Stimulated activated CD4-positive, alpha-beta T cell treated with anti-CD3 and anti-CD28 coated beads, Interleukin-12 subunit alpha, Interleukin-12 subunit beta, amount 100 ng/mL, for 4 hours (primary cell): Measurements from ENCODE around the gene MLLT6.

ENCODE experiments used
- DNase-seq: peaks from one replicate; pipeline ENCODE4 v3.0.0-alpha.2; 2020

MLLT6 gene

DNA sequence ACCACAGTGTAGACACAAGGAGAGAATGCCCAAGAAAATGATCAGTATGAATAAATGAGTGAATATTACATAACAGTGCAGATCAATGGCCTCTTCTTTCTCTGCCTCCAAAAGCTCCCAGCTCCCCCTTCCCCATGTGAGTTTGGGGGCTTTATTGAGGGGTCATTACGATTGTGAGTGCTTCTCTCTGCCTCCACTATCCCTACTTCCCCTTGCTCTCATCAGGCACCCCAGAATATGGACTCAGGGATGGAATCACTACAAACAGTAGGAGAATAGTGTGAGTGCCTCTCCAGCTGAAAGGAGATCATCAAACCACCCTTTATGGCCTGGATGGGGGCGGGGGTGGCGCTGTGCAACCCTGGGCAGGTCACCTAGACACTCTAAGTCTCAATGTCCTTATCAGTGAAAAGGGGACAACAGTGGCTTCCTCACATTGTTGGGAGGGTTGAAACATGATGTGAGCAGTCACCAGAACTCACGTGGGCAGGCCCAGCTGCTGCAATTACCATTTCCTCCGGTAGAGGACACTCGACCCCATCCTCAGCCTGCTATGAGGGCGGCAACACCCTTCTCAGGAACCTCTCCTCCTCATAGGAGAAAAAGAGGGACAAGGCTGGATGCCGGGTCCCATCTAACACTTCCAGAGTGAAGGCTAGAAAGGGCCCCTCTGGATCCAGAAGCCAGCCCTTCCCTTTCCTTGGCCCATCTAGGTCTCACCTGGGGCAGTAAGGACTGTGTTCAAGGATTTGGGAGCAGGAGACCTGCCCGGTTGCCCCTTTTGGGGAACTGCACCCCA, 28.2 kb upstream of the MLLT6 start:
- peak; percentile 83 for DNase-seq

DNA sequence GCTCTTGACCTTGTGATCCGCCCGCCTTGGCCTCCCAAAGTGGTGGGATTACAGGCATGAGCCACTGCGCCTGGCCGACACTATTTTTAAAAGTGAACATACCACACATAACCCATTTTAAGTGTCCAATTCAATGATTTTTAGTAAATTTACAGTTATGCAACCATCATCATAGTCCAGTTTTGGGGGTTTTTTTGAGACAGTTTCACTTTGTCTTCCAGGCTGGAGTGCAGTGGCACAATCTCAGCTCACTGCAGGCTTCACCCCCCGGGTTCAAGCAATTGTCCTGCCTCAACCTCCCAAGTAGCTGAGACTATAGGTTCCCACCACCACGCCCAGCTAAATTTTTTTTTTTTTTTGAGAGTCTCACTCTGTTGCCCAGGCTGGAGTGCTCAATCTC, 27.3 kb upstream of the MLLT6 start:
- DNase-seq = no peak

DNA sequence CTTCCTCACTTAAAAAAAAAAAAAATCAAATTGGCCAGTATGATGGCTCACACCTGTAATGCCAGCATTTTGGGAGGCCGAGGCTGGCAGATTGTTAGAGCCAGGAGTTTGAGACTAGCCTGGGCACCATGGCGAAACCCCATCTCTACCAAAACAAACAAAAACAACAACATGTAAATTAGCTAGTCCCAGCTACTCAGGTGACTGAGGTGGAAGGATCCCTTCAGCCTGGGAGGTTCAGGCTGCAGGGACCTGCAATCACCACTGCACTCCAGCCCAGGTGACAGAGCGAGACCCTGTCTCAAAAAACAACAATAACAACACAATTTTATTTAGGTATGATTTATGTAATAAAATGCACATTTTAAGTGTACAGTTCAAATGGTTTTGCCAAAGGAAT, 24.0 kb upstream of the MLLT6 start:
- no peak for DNase-seq

DNA sequence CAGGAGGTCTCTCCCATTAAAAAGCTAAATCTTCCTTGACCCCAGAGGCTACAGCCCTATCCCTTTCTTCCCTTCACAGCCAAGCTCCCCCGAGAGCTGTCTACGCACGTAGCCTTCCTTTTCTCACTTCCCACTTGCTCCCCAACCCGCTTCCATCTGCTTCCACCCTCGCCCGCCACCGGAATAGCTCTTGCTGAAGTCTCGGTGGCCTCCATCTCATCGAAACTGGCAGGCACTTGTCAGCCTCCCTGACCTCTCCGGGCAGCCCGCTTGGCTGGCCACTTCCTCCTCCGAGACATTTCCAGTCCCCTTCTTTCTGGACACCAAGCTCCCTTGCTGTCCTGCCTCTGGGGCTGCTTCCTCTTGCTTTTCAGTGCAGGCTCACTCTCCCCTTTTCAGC, 19.6 kb upstream of the MLLT6 start:
- no peak for DNase-seq

DNA sequence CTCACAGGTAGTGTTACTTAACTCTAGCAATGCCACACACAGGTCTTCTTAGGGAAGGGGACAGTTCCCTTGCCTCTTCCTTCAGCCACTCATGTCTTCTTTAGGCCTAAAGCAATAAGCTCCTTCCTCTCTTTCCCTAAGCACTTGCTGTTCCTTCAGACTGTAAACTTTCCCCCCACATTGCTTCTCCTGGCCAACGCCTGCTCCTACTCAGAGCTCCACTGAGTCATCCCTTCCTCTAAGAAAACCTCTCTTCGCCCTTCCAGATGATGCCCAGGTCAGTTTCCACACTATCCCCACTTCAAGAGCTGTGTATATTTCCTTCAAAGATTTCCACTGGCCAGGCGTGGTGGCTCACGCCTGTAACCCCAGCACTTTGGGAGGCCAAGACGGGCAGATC, 17.8 kb upstream of the MLLT6 start:
- DNase-seq = no peak

DNA sequence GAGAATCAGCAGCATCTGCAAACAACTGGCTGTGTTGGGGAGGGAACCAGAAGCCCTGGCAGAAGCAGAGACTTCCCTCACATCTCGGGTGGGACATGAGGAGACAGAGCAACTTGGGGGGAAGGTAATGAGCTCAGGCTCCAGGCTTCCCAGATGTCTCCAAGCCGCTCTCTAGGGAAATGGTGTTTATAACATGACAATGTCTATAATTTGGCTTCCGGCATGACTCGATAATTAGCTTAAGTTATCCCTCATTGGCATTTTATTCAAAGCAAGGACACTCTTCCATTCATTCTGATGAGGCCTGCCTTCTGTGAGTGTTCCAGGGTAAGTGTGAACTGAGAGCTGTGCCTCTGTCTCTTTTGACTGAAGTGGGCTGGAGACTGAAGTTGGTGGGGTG, 14.7 kb upstream of the MLLT6 start:
- no peak for DNase-seq

DNA sequence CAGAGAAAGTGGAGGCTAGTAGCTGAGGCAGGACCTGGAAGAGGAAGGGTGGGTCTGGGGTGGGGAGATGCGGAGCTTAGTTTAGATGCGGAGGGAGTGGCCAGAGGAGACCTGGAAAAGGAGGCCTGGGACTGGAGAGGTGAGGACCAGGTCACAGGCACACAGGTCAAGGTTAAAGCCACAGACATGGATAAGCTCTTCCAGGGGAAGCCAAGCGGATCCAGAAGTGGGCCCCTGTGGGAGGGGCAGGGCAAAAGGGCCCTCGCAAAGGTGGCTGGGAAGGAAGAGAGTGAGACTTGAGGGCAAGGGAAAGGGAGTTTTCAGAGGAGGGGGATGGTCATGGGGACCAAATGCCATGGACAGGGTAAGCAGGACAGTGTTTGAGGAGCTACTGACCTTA, 13.9 kb upstream of the MLLT6 start:
- DNase-seq = no peak

DNA sequence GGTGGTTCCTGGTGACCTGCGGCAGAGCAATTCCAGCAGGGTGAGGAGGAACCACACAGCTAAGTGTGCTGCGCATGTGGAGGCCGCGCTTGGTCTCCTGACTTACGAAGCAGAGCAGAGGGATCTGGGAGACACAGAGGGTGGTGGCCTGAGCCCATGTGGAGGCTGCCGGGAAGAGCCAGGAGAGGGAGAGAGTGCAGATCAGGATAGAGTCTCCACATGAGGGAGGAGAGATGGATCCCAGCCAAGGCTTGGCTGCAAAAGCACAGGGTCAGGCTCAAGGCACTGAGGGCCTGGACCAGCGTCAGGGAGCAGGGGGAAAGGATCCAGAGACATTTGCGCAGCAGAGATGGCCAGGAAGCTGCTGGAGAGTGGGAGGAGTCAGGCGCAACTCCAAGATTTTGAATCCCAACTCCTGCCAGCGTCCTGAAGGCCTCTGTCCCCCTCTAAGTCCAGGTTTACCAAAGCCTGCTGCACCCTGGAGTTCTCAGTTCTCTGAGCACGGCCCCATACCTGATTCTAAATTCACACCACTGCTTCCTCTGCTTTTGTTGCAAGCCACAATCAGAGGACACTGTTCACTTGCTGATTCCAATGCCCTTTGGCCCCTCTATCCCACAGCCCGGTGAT, 11.3 kb upstream of the MLLT6 start:
- no peak for DNase-seq

DNA sequence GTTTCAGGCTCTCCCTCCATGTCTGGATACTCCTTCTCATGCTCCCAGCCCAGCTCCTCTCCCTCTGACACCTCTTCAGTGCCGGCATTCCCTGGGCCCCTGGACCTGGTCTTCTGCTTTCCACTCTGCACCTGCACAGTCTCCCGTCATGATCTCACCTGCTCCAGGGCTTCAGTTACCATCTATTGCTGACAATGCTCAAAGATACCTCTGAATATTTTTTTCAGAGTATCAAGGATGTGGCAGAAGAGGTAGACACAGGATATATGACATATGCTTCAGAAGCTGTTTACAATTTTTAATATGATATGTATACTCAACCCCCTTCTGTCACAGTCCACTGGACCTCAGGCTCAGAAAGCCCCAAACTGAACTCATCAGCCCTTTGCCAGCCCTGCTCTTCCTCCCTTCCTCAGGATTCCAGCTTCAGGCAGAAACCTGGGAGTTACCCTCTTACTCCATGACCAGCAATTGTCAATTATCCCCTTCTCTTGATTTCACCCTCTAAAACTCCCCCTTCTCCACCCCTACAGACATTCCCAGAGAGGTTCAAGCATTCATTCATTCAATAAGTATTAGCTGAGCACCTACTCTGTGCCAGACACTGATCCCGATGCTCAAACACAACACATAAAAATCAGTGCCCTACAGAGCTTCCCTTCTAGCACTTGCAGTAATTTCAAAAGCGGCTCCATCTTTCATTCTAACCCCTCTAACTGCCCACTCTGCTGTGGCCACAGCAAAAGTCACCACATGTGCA, 7.8 kb upstream of the MLLT6 start:
- no peak for DNase-seq

DNA sequence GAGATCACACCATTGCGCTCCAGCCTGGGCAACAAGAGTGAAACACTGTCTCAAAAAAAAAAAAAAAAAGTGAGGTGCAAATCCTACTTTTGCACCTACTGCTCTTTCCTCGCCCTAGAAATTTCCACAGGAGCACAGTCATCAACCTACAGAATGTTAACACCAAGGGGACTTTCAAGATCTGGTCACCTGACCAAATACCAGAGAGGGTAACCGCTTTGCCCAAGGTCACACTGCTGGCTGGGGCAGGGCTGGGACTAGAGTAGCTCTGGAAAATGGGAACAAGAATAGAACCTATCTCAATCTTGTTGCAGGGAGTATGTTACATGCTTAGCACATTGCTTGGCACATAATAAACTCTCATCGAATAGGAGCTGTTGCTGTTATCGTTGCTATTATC, 6.3 kb upstream of the MLLT6 start:
- DNase-seq = no peak

DNA sequence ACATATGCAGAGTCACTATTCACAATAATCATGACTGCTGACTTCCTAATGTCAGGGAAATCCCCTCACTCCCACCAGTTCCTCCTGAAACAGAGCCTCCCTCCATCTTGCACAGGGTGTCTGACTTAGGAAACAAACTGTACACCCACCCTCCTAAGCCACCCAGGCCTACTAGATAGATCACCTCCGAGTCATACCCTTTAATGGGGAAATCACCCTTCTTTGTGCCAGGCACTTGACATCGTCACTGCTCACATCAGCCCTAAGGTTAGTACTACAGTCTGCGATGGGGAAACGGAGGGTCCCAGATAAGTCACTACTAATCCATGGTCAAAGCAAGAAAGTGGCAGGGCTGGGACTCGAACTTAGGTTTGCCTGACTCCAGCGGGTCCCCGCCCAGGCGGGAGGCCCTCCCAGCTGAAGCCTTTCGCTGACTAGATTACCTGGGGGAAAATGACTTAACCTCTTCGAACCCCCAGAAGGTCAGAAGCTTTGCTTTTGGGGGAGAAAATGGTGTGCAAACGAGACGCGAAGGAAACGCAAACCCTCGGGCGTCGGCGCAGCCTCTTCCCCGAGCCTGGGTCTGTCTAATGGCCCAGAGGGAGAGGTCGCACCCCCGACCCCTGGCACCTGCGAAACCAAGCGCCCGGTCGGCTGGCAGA, 3.4 kb upstream of the MLLT6 start:
- peak; percentile 69 for DNase-seq

DNA sequence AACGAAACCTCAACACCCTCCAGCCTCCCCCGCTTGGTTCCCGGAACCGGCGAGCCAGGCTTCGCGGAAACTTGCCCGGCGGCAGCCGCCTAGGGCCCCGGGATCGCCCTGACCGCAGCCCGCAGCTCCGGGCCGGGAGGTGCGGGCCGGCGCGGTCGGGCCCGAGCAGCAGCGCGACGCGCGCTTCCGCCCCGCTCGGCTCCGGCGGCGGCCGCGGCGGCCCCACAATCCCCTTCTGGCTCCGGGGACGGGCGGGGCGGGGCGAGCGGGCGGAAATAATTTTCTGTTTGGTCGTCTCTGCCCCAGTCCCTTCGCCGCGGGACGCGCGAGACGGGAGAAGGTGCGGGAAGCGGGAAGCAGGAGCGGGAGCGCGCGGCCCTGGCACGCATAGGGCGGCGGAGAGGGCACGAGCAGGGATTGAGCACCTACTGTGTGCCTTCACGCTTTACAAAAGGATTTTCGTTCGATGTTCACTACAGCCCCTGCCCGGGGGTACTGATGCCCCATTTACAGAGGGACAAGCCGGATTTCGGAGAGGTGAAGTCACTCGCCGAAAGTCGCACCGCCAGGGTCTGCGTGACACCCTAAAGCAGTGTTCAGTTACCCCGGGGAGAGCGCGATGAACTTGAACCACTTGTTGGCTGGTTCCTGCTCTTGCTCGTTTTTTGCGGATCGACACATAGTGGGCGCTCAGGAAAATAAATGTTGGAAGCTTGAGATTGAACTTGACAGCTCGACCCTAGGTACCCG, 2.7 kb upstream of the MLLT6 start:
- DNase-seq = peak; percentile 75

DNA sequence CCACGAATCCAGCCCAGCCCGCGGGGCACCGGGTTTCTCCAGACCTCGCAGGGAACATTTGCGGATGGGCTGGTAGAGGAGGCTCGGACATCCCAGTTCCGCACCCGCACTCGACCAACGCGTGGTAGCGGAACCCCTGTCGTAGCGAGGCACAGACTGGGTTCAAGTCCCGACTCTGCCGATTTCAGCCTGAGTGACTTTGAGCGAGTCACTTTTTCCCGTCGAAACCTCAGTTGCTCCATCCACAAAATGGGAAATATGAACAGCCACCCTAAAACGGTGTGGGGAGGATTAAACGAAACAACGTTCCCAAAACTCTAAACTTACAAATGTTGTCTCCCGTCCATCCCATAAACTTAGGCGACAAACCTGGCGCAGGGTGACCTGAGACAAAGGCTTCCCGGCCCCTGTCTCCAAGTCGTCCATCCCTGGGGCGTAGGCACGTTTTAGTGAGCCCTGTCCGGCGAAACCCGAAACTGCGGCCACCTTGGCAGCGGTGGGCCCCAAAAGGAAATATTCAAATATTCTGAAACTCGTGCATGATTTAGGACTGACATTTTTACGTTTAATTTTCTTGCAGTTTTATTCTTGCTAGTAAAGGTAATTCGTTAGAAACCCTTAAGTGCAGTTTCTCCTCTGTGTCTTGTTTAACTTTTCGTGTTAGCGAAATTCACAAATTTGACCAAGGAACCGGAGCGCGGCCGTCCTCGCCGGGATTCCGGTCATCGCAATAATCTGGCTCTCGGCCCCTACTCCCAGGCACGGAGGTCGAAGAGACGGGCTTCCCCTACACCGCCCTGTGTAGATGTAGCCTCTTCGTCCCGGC, 1.9 kb upstream of the MLLT6 start:
- DNase-seq = peak; percentile 37

DNA sequence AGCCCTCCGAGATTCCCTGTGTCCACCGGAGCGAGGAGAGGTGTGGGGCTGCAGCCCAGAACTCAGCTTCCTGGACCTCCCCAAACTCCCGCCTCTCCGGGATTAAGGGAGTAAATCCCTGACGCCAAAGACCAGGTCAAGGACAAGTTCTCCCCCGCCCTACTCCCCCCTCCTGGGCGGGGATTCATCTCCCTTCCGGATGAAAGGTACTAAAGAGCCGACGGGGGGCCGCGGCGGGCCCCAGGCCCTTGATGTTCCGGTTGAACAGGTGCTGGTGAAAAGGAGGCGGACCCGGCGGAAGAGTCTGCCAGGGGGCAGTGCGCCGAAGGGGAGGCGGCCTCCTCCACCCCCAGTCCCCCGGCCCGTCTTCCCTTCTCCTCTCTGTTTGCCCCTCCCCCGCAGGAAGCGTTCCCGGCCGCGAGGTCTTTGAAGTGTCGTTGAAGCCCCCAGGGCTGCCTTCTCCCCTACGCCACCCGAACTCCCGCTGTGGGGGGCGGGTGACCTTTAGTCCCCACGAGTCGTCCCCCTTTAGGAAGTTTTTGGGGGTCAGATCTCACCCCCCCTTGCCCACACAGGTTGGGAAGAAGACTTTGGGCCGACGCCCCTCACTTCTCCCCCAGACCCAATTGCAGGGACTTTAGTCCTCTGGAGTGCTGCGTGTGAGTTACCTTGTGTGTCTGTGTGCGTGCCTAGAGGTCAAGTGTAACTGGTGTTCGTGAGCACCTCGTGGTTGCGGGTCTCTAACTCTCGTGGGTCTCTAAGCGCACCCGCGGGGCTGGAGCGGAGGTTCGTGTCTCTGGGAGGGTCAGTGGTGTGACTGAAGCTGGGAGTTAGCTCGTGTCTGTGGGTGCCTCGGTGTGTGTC, 1.1 kb upstream of the MLLT6 start:
- DNase-seq = peak; percentile 88

DNA sequence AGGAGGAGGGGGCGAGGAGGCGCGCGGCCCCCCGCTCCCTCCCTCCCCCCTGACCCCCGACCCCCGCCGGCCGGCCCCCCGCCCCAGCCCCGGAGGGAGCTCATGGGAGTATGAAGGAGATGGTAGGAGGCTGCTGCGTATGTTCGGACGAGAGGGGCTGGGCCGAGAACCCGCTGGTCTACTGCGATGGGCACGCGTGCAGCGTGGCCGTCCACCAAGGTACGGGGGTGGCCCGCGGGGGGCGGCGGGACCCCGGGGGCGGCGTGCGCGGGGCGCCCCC, 390 bp downstream of the MLLT6 start:
- DNase-seq = no peak

DNA sequence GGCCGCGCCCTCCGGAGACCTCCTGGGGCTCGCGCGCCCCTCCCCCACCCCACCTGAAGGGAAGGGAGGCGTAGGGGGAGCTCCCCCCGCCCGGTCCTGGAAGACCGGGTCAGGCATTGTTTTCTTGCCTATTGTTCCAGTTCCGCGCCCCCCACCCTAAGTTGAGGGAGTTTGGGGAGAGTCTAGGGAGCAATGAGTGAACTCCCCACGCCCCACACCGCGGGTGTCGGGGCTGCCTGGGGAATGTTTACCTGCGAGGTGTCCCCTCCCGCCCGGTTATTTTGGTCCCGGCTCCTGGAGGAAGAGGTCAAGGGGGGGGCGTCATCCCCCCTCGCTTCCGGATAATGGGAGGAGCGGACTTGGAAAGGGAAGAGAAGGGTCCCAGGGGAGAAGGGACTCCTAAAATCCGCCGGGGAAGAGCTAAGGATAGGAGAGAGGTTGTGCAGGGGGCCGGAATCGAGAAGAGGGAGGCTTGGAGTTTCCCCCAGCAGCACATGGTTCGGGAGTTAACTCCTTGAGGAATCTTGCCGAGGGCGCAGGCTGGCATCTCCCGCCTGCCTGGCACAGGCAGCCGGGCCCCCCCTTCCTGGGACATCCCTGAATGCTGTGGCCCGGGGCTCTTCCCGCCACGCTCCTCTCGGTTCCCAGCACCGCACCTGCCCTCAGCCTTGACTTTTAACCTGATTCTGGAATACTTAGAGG, 881 bp downstream of the MLLT6 start:
- DNase-seq = peak; percentile 56

DNA sequence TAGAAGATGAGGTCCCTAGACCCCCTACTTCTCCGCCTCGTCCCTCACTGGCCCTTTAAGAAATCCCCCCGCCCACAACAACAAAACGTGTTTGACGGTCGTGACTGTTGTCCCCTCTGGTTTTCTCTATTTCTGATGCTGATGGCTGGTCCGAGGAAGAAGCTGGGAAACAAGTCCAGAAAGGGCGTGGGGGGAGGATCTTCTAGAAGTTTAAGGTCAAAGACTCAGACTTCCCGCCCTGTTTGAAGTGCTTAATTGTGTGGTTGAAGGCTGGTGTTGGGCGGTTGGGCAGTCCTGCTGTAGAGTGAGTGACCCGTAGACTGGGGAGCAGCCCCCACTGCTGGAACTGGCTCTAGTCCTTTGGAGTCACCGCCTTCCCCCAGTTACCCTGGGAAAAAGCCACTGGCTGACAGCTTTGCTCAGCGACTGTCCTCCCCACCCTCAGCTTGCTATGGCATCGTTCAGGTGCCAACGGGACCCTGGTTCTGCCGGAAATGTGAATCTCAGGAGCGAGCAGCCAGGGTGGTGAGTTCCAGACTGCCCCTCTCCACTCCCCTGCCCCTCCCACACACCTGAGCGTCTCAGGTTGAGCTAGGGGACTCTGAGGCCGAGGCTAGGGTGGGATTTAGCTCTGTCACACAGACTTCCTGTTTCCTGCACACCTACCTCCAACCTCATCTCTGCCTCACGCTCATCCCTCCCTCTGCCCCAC, 1.6 kb downstream of the MLLT6 start:
- DNase-seq = peak; percentile 43

DNA sequence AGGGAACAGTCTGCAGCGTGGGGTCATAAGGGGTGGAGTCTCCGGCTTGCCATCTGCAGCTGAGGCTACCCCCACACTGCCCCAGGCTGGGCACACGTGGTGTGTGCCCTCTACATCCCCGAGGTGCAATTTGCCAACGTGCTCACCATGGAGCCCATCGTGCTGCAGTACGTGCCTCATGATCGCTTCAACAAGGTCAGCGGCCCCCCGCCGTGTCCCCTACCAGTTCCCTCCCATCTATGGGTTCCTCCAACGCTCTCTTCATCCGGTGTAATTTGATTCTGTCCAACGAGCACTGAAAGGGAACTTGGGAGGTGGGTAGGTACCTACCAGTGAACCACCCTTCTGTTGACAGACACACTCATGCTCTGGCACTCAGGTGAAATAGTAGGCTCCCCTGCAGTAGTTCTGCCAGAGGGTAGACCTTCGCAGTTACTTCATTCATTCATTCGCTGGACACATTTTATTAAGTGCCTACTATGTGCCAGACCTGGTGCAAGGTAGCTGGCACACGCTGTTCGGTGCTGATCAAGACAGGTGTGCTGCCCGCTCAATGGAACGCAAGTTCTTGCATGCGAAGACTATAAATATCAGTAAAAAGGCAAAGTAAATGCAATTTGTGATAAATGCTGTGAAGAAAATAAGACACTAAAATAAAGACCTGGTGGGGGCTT, 2.7 kb downstream of the MLLT6 start:
- DNase-seq = no peak
